GM19099 (cell line): Measurements from ENCODE around the gene TMEM44.

Experiments
- POLR2A ChIP-seq: IDR thresholded peaks from 3 replicates; pipeline ENCODE4 v1.6.1; 2011; ENCODE audit warnings: low read depth; ENCODE audit not compliant: insufficient read length; ENCODE audit errors: extremely low read depth

TMEM44 gene

GRCh38 chr3:194633349-194634004, at the start of gene TMEM44:
TMEM44 (minus strand) TSS chr3:194633419; CDS start chr3:194633215, 204 bp downstream.
- TF ChIP-seq POLR2A, result peak; percentile 68

- no peak for TF ChIP-seq POLR2A
Observed at GRCh38 chr3:194682694-194683310, 49.6 kb upstream of the TMEM44 start.

- no peak for TF ChIP-seq POLR2A
Observed at GRCh38 chr3:194682189-194682693, 49.0 kb upstream of the TMEM44 start.

GRCh38 chr3:194680888-194681615, 47.8 kb upstream of the TMEM44 start:
- no peak for TF ChIP-seq POLR2A

GRCh38 chr3:194676471-194676870, 43.3 kb upstream of the TMEM44 start:
- no peak for TF ChIP-seq POLR2A

GRCh38 chr3:194675680-194676079, 42.5 kb upstream of the TMEM44 start:
- TF ChIP-seq POLR2A, result no peak

- no peak for TF ChIP-seq POLR2A
Observed at GRCh38 chr3:194675081-194675640, 41.9 kb upstream of the TMEM44 start.

- no peak for TF ChIP-seq POLR2A
Observed at GRCh38 chr3:194673761-194674160, 40.5 kb upstream of the TMEM44 start.

GRCh38 chr3:194672876-194673275, 39.7 kb upstream of the TMEM44 start:
- TF ChIP-seq POLR2A, result no peak

GRCh38 chr3:194671900-194672808, 38.9 kb upstream of the TMEM44 start, which contains the start of gene LSG1:
LSG1 (minus strand) TSS chr3:194672191; CDS start chr3:194672162, 29 bp downstream.
- TF ChIP-seq POLR2A, result peak; percentile 67

- no peak for TF ChIP-seq POLR2A
Observed at GRCh38 chr3:194671511-194671899, 38.3 kb upstream of the TMEM44 start.

GRCh38 chr3:194667363-194667762, 34.1 kb upstream of the TMEM44 start:
- TF ChIP-seq POLR2A, result no peak

- no peak for TF ChIP-seq POLR2A
Observed at GRCh38 chr3:194664857-194665256, 31.6 kb upstream of the TMEM44 start.

- no peak for TF ChIP-seq POLR2A
Observed at GRCh38 chr3:194661946-194662345, 28.7 kb upstream of the TMEM44 start.
